HUDEP-2 (cell line): ENCODE data around the gene WNT11.
A peak's percentile ranks its signal among the peaks of the same experiment; 100 is the strongest.

Experiments used
- DNase-seq, 76 experiments: peaks; one replicate each; lab custom pipeline; 2025; ENCODE audit not compliant: unreplicated experiment in 76 of 76; lab: John Stamatoyannopoulos, UW

The WNT11 gene

GRCh38 chr11:76159303-76159937, 46.9 kb downstream of the WNT11 start:
- no peak for DNase-seq

- no peak for DNase-seq
Observed at GRCh38 chr11:76158394-76159302, 47.7 kb downstream of the WNT11 start.

- DNase-seq, result no peak
Observed at GRCh38 chr11:76157891-76158290, 48.4 kb downstream of the WNT11 start.

- no peak for DNase-seq
Observed at GRCh38 chr11:76156971-76157427, 49.3 kb downstream of the WNT11 start.

GRCh38 chr11:76155500-76156227, 50.6 kb downstream of the WNT11 start:
- no peak for DNase-seq

GRCh38 chr11:76153571-76153923, 52.8 kb downstream of the WNT11 start:
- DNase-seq, result no peak

GRCh38 chr11:76152741-76153570, 53.3 kb downstream of the WNT11 start:
- no peak for DNase-seq

- DNase-seq, result peak in 70 of 76 experiments; percentile 8 to 83 (median 66)
Observed at GRCh38 chr11:76152086-76152681, 54.1 kb downstream of the WNT11 start.

GRCh38 chr11:76151556-76152085, 54.7 kb downstream of the WNT11 start:
- no peak for DNase-seq

- no peak for DNase-seq
Observed at GRCh38 chr11:76150141-76150540, 56.2 kb downstream of the WNT11 start.

GRCh38 chr11:76149713-76150112, 56.6 kb downstream of the WNT11 start:
- no peak for DNase-seq

- DNase-seq, result no peak
Observed at GRCh38 chr11:76148941-76149613, 57.2 kb downstream of the WNT11 start.

GRCh38 chr11:76148231-76148630, 58.1 kb downstream of the WNT11 start:
- no peak for DNase-seq

GRCh38 chr11:76147106-76147740, 59.1 kb downstream of the WNT11 start:
- no peak for DNase-seq

- no peak for DNase-seq
Observed at GRCh38 chr11:76143274-76143673, 63.0 kb downstream of the WNT11 start.

GRCh38 chr11:76141901-76142588, 64.3 kb downstream of the WNT11 start:
- no peak for DNase-seq

- no peak for DNase-seq
Observed at GRCh38 chr11:76140912-76141574, 65.3 kb downstream of the WNT11 start.

- DNase-seq, result no peak
Observed at GRCh38 chr11:76139314-76139713, 67.0 kb downstream of the WNT11 start.
